Activated naive CD8-positive, alpha-beta T cell (primary cell): Measurements from ENCODE around the gene SERPINA10.
"Not testable (repeated sequence)": the region's sequence is repeated elsewhere in the genome, so short reads cannot be mapped to it uniquely, and the experiment has no call there.

Source experiments
- H3K27ac Mint-ChIP-seq: one replicate; pipeline ENCODE4 v1.8.0; 2021; ENCODE audit warnings: mixed read lengths
- H3K27me3 Mint-ChIP-seq: one replicate; pipeline ENCODE4 v1.8.0; 2021; ENCODE audit warnings: mixed read lengths
- H3K36me3 Mint-ChIP-seq: one replicate; pipeline ENCODE4 v1.8.0; 2021; ENCODE audit warnings: mixed read lengths
- H3K4me1 Mint-ChIP-seq: one replicate; pipeline ENCODE4 v1.8.0; 2021; ENCODE audit warnings: low read depth, mixed read lengths
- H3K4me3 Mint-ChIP-seq: one replicate; pipeline ENCODE4 v1.8.0; 2021; ENCODE audit warnings: mild to moderate bottlenecking, mixed read lengths
- H3K9me3 Mint-ChIP-seq: one replicate; pipeline ENCODE4 v1.8.0; 2021; ENCODE audit warnings: low read depth, mixed read lengths

SERPINA10 gene

DNA sequence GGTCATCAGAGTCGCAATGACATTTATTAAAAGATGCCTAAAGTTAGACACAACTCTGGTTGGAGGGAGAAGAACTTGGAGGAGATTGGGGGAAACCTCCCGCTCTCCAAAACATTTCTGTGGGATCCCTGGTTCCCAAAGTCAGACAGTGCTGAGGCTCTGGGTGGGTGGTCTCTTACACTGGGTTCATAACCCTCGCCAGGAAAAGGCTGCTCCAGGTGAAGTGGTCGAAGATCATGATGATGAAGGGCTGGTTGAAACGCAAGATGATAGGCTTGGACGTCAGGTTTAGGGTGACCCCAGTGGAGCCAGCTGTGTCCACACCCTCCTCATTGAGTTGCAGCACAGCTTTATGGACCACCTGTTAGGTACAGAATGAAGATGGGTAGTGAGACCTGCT is 11.2 kb upstream of the SERPINA10 start:
- H3K9me3 Mint-ChIP-seq: peaks cover 6% of the 10 kb centered on the region
- no peaks in the 10 kb centered on the region for H3K4me1 Mint-ChIP-seq
- no peaks in the 10 kb centered on the region for H3K36me3 Mint-ChIP-seq
- H3K4me3 Mint-ChIP-seq: no peak overlapping the region
- peaks cover 10% of the 10 kb centered on the region for H3K27me3 Mint-ChIP-seq
- H3K27ac Mint-ChIP-seq: no peak overlapping the region

DNA sequence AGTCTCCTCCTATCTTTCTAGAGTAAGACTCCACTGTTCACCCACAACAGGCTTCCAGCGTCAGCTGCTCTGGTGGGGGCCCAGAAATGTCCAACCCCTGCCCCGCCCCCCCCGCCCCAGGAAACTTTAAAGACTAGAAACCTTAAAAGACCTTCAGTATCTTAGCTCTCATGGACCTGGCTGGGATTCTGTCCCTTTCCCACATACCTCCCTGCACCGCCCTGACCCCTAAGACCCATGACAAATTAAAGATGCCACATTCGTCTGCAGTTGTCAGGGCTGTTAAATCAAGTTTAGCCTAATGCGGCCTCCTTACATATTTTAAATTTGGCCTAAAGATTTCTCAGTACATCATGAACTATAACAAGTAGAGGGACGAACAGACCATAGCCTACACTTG is 10.0 kb upstream of the SERPINA10 start:
- no peaks in the 10 kb centered on the region for H3K36me3 Mint-ChIP-seq
- no peak overlapping the region for H3K4me3 Mint-ChIP-seq
- peaks cover 3% of the 10 kb centered on the region for H3K9me3 Mint-ChIP-seq
- peaks cover 4% of the 10 kb centered on the region for H3K27me3 Mint-ChIP-seq
- no peaks in the 10 kb centered on the region for H3K4me1 Mint-ChIP-seq
- H3K27ac Mint-ChIP-seq: no peak overlapping the region

DNA sequence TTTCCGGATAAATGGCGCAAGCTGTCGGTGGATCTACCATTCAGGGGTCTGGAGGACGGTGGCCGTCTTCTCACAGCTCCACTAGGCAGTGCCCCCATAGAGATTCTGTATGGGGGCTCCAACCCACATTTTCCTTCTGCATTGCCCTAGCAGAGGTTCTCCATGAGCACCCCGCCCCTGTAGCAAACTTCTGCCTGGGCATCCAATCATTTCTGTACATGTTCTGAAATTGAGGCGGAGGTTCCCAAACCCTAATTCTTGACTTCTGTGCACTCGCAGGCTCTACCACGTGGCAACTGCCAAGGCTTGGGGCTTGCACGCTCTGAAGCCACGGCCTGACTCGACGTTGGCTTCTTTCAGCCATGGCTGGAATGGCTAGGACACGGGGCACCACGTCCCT is 5.1 kb upstream of the SERPINA10 start:
- no peak overlapping the region for H3K4me3 Mint-ChIP-seq
- H3K27me3 Mint-ChIP-seq: peaks cover 2% of the 10 kb centered on the region
- no peaks in the 10 kb centered on the region for H3K9me3 Mint-ChIP-seq
- no peaks in the 10 kb centered on the region for H3K36me3 Mint-ChIP-seq
- H3K4me1 Mint-ChIP-seq: no peaks in the 10 kb centered on the region
- H3K27ac Mint-ChIP-seq: no peak overlapping the region

DNA sequence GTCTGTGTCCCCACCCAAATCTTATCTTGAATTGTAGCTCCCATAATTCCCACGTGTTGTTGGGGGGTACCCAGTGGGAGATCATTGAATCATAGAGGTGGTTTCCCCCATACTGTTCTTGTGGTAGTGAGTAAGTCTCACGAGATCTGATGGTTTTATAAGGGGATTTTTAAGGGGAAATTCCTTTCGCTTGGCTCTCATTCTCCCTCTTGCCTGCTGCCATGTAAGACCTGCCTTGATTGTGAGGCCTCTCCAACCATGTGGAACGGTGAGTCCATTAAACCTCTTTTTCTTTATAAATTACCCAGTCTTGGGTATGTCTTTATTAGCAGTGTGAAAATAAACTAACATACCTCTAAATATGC is 3.1 kb upstream of the SERPINA10 start:
- not testable (repeated sequence) for H3K4me1 Mint-ChIP-seq, H3K27me3 Mint-ChIP-seq, H3K36me3 Mint-ChIP-seq, H3K4me3 Mint-ChIP-seq, H3K9me3 Mint-ChIP-seq, H3K27ac Mint-ChIP-seq

DNA sequence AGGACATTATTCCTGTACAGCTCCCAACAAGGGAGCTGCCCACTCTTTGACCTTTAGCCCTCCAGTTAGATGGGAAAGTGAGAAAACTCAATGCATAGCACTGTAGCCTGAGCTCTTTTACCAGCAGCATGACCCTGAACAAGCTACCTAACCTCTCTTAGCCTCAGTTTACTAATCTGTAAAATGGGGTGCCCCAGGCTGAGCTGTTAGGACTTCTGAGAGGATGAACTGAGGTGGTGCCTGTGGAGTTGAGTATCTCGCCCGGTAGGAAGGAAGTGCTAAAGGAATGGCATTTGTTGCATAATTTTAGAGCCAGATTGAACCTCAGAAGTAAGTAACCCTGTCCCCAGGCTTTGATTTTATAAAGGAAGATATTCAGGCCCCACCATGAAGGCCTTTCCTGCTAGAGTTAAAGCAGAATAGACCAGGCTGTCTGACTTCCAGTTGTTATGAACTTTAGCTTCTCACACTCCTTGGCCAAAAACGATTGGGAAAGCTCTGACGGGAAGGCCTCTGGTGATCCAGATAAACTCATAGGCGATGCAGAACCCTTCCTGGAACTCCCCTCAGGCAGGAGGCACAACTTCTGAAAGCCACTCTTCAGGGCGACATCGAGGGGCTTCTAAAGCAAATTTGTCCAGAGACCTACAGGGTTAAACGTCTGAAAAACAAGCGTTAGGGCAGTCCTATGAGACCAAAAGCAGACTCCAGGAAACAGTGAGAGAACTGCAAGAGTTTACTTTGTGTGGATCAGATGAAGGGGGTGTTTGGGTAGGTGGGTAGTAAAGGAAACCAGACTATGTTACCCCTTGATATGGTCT is 2.5 kb upstream of the SERPINA10 start:
- no peak overlapping the region for H3K27ac Mint-ChIP-seq
- no peaks in the 10 kb centered on the region for H3K9me3 Mint-ChIP-seq
- peaks cover 2% of the 10 kb centered on the region for H3K27me3 Mint-ChIP-seq
- no peaks in the 10 kb centered on the region for H3K4me1 Mint-ChIP-seq
- no peaks in the 10 kb centered on the region for H3K36me3 Mint-ChIP-seq
- no peak overlapping the region for H3K4me3 Mint-ChIP-seq

DNA sequence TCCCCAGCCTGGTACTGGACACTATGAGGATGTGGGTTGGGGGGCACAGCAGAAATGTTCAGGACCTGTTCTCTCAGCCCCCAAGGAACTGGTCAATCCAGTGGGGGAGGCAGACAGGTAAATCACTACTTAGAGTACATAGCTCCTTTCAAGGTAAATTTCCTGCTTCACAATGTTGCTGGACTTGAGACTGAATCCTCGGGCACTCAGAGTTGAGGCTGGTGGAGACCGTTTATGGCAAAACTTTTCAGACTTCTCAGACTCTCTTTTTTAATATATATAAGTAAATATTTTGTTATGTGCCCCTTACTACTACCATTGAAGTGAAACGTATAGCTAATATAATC is 483 bp upstream of the SERPINA10 start:
- peaks cover 2% of the 10 kb centered on the region for H3K27me3 Mint-ChIP-seq

DNA sequence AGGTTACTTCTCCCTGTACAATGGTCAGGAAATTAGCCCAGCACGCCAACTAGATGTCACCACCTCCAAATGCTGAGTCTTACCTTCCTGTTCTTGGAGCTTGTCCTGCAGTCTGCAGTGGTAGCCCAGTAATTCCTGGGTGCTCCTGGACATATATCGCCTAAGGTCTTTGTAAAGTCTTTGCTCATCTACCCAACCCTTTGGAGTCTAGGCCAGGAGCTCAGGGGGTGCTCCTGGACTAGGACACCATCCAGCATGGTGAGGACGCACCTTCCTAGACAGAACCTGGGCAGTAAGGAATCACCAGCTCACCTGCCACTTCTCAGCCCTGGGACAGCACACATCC is 569 bp downstream of the SERPINA10 start:
- Mint-ChIP-seq H3K27ac (no peak overlapping the region), H3K4me3 (no peak overlapping the region), H3K9me3 (peaks cover 3% of the 10 kb centered on the region), H3K36me3 (no peaks in the 10 kb centered on the region), H3K4me1 (no peaks in the 10 kb centered on the region), H3K27me3 (peaks cover 3% of the 10 kb centered on the region)

More for the DNA sequence above, 483 bp upstream of the SERPINA10 start:
- H3K9me3 Mint-ChIP-seq: no peaks in the 10 kb centered on the region
- no peaks in the 10 kb centered on the region for H3K4me1 Mint-ChIP-seq
- H3K36me3 Mint-ChIP-seq: no peaks in the 10 kb centered on the region
- no peak overlapping the region for H3K4me3 Mint-ChIP-seq
- no peak overlapping the region for H3K27ac Mint-ChIP-seq

DNA sequence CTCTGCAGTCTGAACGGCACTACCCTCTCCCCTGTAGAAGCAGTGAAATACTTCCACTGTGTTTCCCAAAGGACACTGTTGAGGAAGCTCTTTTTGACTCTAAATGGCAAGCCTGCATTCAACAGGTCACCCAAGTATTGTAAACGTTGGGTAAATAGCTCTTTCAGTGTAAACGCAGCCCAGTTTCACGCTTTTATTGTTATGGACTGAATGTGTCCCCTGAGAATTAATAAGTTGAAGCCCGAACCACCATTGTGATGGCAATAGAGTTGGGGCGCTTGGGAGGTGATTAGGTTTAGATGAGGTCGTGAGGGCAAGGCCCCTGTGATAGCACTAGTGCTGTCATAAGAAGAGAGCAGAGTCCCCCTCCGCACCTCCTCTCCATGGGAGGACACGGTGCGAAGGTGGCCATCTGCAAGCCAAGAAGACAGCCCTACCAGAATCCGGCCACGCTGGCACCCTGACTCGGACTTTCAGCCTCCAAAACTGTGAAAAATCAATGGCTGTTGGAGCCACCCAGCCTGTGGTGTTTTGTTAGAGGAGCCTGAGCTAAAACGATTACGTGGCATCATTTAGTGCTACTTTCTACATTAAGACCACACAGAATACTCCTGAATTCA is 1.1 kb downstream of the SERPINA10 start:
- H3K4me1 Mint-ChIP-seq: no peaks in the 10 kb centered on the region

DNA sequence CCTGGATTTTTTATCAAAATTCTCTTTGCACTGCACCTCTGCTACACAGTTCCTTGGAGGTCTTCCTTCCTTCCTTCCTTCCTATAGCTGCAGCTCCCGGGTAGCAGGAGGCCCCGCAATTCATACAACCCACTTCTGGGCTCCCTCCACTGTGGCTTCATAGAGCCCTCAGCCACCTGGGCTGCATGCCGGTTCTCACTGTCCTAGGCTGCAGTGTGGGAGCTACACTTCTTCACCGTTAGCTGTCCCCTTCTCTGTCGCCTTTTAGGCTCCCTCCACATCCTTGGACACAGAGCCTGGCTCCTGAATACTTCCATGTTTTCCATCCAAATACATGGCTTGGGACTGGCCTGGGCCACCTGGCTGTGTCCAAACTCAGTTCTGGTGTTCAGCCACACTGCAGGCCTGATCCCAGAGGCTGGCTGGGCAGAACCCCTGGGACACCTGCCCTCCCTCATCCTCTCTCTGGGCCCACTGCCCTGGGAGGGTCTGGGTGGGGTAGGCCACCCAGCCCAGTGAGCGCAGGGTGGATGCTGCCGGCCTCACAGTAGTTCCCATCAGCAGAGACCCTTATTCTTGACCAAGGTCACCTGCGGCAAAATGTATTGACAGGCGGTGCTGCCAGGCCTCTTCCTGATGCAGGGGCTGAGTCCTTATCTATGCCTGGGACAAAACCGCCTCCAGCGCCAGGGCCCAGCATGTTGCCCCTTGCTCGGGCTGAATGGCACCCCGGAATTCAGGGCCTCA is 1.7 kb downstream of the SERPINA10 start:
- peaks cover 1% of the 10 kb centered on the region for H3K27me3 Mint-ChIP-seq
- H3K4me3 Mint-ChIP-seq: no peak overlapping the region
- H3K27ac Mint-ChIP-seq: no peak overlapping the region
- H3K9me3 Mint-ChIP-seq: peaks cover 3% of the 10 kb centered on the region
- H3K4me1 Mint-ChIP-seq: no peaks in the 10 kb centered on the region
- no peaks in the 10 kb centered on the region for H3K36me3 Mint-ChIP-seq

More for the DNA sequence above, 1.1 kb downstream of the SERPINA10 start:
- Mint-ChIP-seq H3K9me3 (peaks cover 3% of the 10 kb centered on the region), H3K4me3 (no peak overlapping the region), H3K27me3 (peaks cover 3% of the 10 kb centered on the region), H3K27ac (no peak overlapping the region), H3K36me3 (no peaks in the 10 kb centered on the region)

DNA sequence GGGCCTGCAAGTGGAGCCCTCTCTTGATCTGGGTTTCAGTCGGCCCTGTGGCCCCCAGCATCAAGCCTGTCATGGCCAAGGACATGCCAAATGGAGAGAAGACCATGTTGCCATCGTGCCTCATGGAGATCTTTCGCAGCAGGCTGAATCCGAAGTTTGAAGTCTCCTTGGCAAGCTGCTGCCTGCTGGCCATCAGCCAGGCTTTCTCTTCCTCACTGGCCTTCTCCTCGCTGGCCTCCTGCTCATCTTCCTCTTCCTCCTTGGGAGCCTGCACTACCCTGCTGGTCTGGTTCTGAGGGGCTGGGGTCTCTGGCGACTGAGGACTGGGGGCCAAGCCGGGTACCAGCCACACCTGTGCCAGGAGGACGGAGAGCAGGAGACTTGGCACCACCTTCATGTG is 2.9 kb downstream of the SERPINA10 start:
- no peak overlapping the region for H3K27ac Mint-ChIP-seq
- no peak overlapping the region for H3K4me3 Mint-ChIP-seq
- H3K36me3 Mint-ChIP-seq: no peaks in the 10 kb centered on the region
- H3K4me1 Mint-ChIP-seq: no peaks in the 10 kb centered on the region
- H3K27me3 Mint-ChIP-seq: peaks cover 1% of the 10 kb centered on the region
- H3K9me3 Mint-ChIP-seq: peaks cover 3% of the 10 kb centered on the region

DNA sequence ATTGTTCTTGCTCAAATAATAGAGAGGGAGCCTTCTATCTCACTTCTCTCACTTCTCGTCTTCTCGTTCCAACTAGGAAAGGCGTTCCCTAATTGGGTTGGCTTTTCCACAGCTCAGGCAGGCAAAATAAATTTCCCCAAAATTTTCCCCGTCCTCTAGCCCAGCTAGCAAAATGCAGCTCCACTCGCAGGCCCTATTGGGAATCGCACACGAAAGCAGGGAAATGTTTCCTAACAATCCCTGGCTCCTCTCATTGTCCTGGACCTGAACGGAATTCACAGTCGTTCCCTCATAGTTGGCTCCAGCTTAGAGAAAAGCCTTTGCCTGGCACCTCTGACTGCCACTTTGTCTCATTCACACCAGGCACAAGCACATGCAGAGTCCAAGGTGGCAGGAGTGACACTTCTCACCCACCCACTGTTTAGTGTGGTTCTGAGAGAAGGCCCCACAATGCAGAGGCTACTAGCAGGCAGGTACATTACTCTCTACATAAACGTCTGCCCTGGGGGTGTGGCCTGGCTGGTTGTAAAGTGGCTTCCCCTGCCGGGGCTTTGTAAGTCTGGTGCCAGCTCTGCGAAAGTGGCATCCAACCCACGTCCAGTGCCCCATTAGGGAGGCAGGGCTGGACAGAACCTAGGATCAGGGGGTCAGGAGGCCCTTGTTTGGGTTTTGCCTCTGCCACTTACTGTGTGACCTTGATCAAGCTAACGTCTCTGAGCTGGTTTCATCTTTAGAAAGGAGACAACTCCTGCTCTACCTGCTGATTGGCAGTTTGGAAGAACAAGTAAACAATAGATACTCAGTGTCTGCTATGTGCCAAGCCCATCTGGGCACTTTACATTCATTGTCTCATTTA is 4.2 kb downstream of the SERPINA10 start:
- Mint-ChIP-seq H3K4me3 (no peak overlapping the region), H3K9me3 (peaks cover 3% of the 10 kb centered on the region), H3K36me3 (no peaks in the 10 kb centered on the region), H3K27ac (no peak overlapping the region), H3K27me3 (peaks cover 1% of the 10 kb centered on the region), H3K4me1 (no peaks in the 10 kb centered on the region)

DNA sequence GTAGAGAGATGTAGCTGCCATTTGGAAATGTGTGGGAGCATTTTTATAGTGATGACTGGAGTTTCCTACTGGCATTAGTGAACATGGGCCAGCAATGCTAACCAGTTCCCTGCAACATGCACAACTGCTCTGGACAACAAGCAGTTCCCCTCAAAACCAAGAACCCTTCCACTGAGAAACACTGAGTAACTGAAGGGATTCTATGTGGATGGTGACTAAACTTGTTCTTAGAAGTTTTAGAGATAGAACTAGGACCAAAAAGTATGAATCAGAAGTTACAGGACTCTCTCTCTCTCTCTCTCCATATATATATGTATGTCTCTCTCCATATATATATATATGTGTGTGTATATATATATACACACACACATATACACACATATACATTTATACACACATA is 7.9 kb downstream of the SERPINA10 start:
- Mint-ChIP-seq H3K27me3 (peaks cover 1% of the 10 kb centered on the region), H3K4me1 (no peaks in the 10 kb centered on the region), H3K9me3 (peaks cover 3% of the 10 kb centered on the region), H3K36me3 (no peaks in the 10 kb centered on the region), H3K27ac (no peak overlapping the region), H3K4me3 (no peak overlapping the region)

DNA sequence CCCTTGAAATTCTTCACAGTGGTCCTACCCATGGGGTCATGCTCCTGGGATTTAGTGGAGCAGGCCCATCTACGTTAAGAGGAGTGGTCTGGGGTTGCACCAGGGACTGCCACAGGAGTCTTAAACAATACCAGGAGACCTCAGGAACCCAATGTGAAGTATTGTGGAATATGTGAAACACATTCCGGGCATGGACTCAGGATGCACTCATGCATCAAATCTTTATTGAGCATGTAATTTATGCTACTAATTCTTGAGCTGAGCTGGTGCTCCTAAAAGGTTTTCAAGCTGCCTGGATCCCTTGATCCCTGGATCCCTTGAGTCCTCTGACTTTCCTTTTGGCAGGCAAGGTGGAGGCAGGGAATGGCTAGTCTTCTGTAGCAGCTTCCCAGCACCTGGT is 8.8 kb downstream of the SERPINA10 start:
- Mint-ChIP-seq H3K4me1 (no peaks in the 10 kb centered on the region), H3K27ac (no peak overlapping the region)

DNA sequence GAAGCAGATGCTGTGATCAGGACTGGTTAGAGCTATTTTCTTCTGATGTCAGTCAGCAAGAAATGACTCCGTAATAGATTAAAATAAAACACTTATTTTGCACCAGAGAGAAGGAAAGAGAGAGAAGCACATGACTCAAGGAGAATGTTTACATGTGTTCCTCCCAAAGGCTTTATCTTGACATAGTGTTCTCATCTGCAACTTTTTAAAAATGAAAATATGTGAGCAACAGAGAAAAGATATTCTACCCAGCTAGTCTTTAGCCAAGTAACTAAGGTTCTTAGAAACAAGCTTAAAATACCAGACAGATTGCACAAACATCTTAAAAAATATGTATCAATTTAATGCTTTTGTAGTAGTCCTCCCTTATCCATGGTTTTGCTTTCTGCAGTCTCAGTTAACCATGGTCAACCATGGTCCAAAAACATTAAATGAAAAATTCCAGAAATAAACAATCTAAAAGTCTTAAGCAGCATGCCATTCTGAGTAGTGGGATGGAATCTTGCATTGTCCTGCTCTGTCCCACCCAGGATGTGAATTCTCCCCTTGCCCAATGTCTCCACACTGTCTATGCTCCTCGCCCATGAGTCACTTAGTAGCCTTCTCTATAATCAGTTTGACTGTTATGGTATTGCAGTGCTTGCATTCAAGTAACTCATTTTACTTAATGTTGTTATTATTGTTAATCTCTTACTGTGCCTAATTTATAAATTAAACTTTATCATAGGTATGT is 9.9 kb downstream of the SERPINA10 start:
- no peak overlapping the region for H3K4me3 Mint-ChIP-seq
- no peak overlapping the region for H3K27ac Mint-ChIP-seq
- H3K9me3 Mint-ChIP-seq: peaks cover 3% of the 10 kb centered on the region
- H3K4me1 Mint-ChIP-seq: no peaks in the 10 kb centered on the region
- no peaks in the 10 kb centered on the region for H3K36me3 Mint-ChIP-seq
- peaks cover 1% of the 10 kb centered on the region for H3K27me3 Mint-ChIP-seq

More for the DNA sequence above, 8.8 kb downstream of the SERPINA10 start:
- peaks cover 1% of the 10 kb centered on the region for H3K27me3 Mint-ChIP-seq
- no peak overlapping the region for H3K4me3 Mint-ChIP-seq
- peaks cover 3% of the 10 kb centered on the region for H3K9me3 Mint-ChIP-seq
- H3K36me3 Mint-ChIP-seq: no peaks in the 10 kb centered on the region
